Right atrium auricular region (tissue), 2 donors: ENCODE results near the gene AHNAK. TPM values are rescaled to one million over a fixed set of nuclear protein-coding genes. Genes with fewer than 3 reads are reported as not detected.
A peak's percentile ranks its signal among the peaks of the same experiment; 100 is the strongest.

Experiments used
- DNase-seq: peaks from one replicate; pipeline ENCODE4 v3.0.0-alpha.2; 2019; ENCODE audit warnings: low spot score
- H3K27ac ChIP-seq, 2 donors: fragments of 200-600 bp; sonication (generic); 1 replicate in 1 of 2; 2 replicates in 1 of 2; pipeline ENCODE4 v1.5.1; 2016 to 2019
- H3K27me3 ChIP-seq, 2 donors: fragments of 200-600 bp; sonication (generic); one replicate each; pipeline versions ENCODE4 v1.5.1 to v1.6.0; 2017 to 2019
- H3K36me3 ChIP-seq: fragments of 200-600 bp; sonication (generic); one replicate; pipeline ENCODE4 v1.5.1; 2016
- H3K4me1 ChIP-seq, 2 donors: fragments of 200-600 bp; sonication (generic); one replicate each; pipeline versions ENCODE4 v1.5.1 to v1.6.0; 2017 to 2019
- H3K4me3 ChIP-seq, 2 donors: fragments of 200-600 bp; sonication (generic); 1 replicate in 1 of 2; 2 replicates in 1 of 2; pipeline ENCODE4 v1.5.1; 2017 to 2019; ENCODE audit warnings: mild to moderate bottlenecking in 1 of 2, moderate library complexity in 1 of 2
- H3K9me3 ChIP-seq, 2 donors: fragments of 200-600 bp; sonication (generic); one replicate each; pipeline ENCODE4 v1.5.1; 2019
- CTCF ChIP-seq, 2 donors: fragments of 200-600 bp; sonication (generic); IDR thresholded peaks; one replicate each; pipeline ENCODE4 v1.5.1; 2019; ENCODE audit warnings: antibody characterized with exemption in 2 of 2
- total RNA-seq, 2 donors: library from RNA; depleted of rRNA; stranded (reverse); fragments of >200 nt; gene quantifications; one replicate each; pipeline ENCODE4 v1.1.0, GENCODE V29; 2016

Gene AHNAK
- total RNA-seq, 2 donors from 2014 or later = 270 to 441 TPM

GRCh38 chr11:62421996-62422395 is 124.6 kb downstream of the AHNAK start:
- Histone ChIP-seq H3K36me3 (no peaks in the 10 kb centered on the region), H3K4me1 (peaks cover 0 to 13% of the 10 kb centered on the region in 2 donors), H3K4me3 (no peak overlapping the region), H3K27ac (no peak overlapping the region), H3K27me3 (no peaks in the 10 kb centered on the region), H3K9me3 (no peaks in the 10 kb centered on the region)
- no peak for TF ChIP-seq CTCF (IDR thresholded peaks at IDR 0.05)
- DNase-seq = no peak

DNA sequence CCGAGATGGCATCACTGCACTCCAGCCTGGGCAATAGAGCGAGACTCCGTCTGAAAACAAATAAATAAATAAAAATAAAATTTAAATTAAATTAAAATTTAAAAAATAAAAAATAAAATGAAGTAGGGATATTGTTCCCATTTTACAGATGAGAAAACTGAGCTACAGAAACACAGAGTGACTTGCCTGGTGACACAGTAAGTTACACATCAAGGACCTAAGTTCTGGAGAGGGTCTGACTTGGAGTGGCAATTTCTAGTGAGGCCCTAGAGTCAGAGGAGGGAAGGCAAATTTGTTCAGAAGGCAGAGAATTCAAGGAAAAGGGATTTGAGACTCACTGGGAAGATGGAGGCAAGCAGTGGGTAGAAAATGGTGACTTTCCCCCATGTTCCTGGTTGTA is 125.7 kb downstream of the AHNAK start:
- Histone ChIP-seq H3K36me3 (no peaks in the 10 kb centered on the region), H3K9me3 (no peaks in the 10 kb centered on the region), H3K27ac (no peak overlapping the region), H3K27me3 (no peaks in the 10 kb centered on the region), H3K4me3 (no peak overlapping the region), H3K4me1 (peaks cover 0 to 13% of the 10 kb centered on the region in 2 donors)
- no peak for TF ChIP-seq CTCF (IDR thresholded peaks at IDR 0.05)
- DNase-seq = no peak

DNA sequence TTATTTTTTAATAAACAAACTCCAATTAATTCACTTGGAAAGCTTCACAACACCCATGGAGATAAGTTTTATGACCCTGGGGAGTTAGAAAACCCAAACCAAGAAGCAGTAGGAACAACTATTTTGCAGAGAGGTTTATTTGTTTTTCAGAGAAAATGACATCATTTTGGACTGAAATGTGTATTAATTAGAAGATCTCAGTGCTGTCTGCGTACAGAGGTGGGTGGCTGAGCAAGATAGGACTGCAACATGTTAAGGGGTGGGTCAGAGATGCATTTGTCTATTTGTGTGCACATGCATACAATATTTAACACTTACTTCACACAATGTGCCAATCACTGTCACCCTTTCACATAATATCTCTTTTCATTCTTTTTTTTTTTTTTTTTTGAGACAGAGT is 126.7 kb downstream of the AHNAK start:
- TF ChIP-seq CTCF (IDR thresholded peaks at IDR 0.05) = no peak
- DNase-seq = no peak
- H3K4me1 ChIP-seq = peaks cover 0 to 13% of the 10 kb centered on the region in 2 donors
- H3K4me3 ChIP-seq = no peak overlapping the region
- no peaks in the 10 kb centered on the region for H3K36me3 ChIP-seq
- H3K27ac ChIP-seq = peak overlapping the region; percentile 16 to 61
- no peaks in the 10 kb centered on the region for H3K27me3 ChIP-seq
- H3K9me3 ChIP-seq = no peaks in the 10 kb centered on the region

GRCh38 chr11:62419314-62419929 is 127.2 kb downstream of the AHNAK start:
- no peaks in the 10 kb centered on the region for H3K9me3 ChIP-seq
- no peak for DNase-seq
- H3K4me3 ChIP-seq = no peak overlapping the region
- H3K27ac ChIP-seq = peak overlapping the region; percentile 16 to 61
- H3K4me1 ChIP-seq = peaks cover 0 to 13% of the 10 kb centered on the region in 2 donors
- TF ChIP-seq CTCF (IDR thresholded peaks at IDR 0.05) = no peak
- no peaks in the 10 kb centered on the region for H3K27me3 ChIP-seq
- no peaks in the 10 kb centered on the region for H3K36me3 ChIP-seq

DNA sequence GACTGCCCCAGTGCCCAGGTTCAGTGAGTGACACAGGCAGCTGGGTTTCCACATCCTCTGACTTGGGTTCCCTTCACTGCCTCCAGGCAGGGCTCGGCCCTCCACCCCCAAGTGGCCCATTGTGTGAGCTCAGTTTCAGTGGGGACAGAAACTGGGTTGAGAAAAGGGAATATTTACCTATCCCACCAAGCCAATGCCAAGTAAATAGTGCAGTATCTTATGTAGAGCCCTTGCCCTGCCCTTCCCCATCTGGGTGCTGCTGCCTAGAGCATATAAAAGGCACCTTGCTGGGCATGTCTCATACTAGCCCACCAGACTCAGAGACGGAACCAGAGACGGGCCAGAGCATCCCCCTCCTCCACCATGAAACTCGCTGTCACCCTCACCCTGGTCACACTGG is 127.9 kb downstream of the AHNAK start, which contains the start of gene SCGB1A1:
Gene SCGB1A1, plus strand, starts transcription at position 301 of the 400 bp plus-strand sequence. Its CDS starts 63 bp downstream, at position 364.
- Histone ChIP-seq H3K27ac (peak within 1 kb of the TSS; percentile 16 to 61), H3K36me3 (no peaks in the 10 kb centered on the region), H3K4me1 (peaks cover 0 to 13% of the 10 kb centered on the region in 2 donors), H3K9me3 (no peaks in the 10 kb centered on the region), H3K4me3 (no peak within 1 kb of the TSS), H3K27me3 (no peaks in the 10 kb centered on the region)
- DNase-seq = no peak
- TF ChIP-seq CTCF (IDR thresholded peaks at IDR 0.05) = no peak

DNA sequence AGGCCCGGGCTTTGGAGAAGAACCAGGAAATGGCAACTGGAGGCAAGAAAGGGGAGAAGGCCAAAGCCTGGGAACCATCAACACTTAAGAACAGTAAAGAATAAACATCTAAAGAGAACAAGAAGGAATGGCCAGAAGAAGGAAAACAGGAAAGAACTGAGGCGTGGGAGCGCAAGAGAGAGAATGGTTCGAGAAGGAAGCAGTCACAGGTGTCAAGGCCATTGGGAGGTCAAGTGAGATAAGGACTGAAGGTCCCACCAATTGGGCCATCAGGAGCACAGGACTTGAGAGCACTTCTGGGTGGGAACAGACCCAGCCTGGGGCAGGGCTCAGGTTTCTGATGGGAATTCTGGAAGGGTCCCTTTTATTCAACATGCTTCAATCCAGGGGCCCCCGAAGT is 128.5 kb downstream of the AHNAK start:
- H3K4me1 ChIP-seq = peaks cover 0 to 13% of the 10 kb centered on the region in 2 donors
- DNase-seq = no peak
- no peak overlapping the region for H3K4me3 ChIP-seq
- H3K36me3 ChIP-seq = no peaks in the 10 kb centered on the region
- H3K27me3 ChIP-seq = no peaks in the 10 kb centered on the region
- TF ChIP-seq CTCF (IDR thresholded peaks at IDR 0.05) = no peak
- no peaks in the 10 kb centered on the region for H3K9me3 ChIP-seq
- H3K27ac ChIP-seq = no peak overlapping the region
